Hematopoietic multipotent progenitor cell treated with erythropoietin and hydrocortisone succinate and interleukin-3 and kit ligand, for 8 days (in vitro differentiated cells): ENCODE measurements around the gene SLC38A10.

ENCODE experiments used
- DNase-seq: peaks from one replicate; pipeline ENCODE4 v3.0.0-alpha.2; 2015

Gene SLC38A10

DNA sequence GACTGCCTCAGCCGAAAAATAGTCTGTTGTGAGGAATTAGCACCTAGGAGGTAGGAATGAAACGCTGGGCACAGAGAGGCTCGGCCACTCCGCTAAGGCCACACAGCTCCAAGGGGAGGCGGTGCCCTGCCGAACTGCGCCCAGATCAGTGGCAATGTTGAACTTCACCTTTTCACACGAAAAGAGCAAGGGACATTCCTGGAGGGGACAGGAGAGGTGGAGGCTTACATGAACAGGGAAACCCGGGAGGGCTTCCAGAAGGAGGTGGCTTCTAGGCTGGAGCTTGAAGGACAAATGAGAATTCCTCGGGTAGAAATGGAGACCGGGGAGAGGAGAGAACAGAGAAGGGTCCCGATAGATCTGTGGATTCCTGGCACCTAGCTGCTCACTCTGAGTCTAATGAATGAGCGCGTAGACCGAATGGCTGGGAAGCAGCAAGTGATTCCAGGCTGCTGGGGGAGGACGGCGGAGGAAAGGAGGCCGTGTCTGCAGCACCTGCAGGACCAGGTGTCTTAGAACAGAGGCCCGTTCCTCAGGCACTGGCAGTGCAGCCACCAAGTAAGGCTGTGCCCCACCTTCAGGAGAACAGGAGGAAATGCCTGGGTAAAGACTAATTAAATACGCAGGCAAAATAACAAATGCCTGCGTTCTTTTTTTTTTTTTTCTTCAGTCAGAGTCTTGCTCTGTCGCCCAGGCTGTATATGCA, 722 bp upstream of the SLC38A10 start:
- peak; percentile 75 for DNase-seq

DNA sequence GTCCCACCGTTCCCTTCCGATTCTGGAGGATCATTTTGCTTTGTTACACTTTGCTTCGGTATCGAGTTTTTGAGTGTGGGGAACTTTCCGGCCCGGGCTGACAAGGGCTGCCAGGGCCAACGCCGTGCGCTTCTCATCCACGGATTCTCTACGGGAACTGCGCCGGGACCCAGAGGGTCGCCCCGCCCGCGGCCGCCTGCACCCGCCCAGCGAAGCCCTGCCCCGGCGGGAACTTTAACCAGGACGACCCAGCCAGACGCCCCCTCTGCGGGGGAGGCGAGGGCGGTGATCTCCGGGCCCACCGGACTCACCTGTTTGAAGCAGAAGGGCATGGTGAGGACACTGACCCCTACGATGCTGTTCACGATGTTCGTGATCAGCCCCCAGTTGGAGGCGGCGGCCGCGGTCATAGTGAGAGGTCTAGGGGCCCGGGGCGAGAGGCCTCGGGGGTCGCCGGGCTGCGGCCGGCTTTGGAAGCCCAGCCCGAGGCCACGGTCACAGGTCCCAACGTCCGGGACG, 536 bp downstream of the SLC38A10 start:
- peak; percentile 16 for DNase-seq

DNA sequence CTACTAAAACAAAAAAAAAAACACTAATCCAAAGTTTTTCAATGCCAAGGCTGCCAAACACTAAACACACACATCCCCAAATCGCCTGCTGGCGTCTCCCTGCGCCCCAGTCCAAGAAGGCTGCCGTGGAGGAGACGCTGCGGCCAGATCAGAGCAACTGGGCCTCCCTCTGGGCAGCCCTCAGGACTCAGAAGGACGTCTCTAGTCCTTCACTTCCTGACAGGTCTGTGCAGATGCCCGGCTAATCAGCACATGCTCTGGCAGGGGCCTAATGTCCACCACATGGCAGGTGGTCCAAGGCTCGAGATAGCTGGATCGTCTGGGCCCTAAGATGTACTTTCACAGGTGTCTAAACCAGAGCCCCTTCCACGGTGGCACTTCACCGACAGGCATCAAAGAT, 2.7 kb downstream of the SLC38A10 start:
- DNase-seq = no peak

DNA sequence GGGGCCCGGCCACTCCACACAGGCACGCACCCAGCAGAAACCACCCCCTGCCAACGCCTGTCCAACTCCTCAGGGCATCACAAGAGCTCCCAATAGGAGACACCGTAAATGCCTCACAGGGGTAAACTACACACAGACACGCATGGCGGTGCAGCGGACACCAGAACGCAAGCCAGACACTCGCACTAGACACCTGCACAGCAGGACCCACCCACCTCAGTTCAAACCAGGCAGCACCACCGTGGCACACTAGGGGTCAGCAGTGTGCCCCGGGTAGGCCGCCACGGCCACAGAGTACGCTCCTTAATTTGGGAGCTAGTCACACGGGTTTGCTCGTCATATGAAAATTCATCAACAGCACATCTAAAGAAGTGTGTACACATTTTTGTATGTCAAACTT, 3.4 kb downstream of the SLC38A10 start:
- DNase-seq = peak; percentile 63

DNA sequence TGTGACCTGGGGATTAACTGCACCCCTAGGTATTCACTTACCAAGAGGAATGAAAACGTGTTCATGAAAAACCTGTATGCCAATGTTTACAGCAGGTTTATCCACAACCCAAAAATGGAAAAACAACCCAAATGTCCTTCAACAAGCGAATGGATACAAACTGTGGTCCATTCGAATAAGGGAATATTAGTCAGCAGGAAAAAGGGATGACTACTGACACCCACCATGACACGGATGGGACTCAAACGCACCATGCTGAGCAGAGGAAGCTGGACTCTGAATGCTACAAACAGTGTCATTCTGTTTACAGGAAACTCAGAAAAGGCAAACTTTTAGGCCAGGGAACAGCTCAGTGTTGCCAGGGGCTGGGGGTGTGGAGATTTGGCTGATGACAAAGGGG, 4.9 kb downstream of the SLC38A10 start:
- no peak for DNase-seq

DNA sequence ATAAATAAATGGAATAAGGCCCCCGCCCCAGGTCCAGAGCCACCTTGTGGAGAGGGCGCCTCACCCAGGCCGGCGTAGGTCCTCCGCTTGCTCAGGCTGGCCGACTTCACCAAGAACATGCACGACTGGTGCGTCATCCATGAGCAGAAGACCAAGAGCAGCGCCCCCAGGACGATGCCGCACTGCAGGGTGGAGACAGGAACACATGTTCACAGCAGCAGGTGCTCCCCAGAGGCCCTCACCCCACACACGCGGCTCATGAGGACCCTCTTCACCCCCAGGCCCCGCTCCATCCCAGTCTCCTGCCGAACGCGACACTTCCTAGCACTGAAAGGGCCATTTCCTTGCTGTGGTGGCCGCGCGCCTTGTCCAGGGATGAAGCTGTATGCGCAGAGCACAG, 5.5 kb downstream of the SLC38A10 start:
- DNase-seq = no peak

DNA sequence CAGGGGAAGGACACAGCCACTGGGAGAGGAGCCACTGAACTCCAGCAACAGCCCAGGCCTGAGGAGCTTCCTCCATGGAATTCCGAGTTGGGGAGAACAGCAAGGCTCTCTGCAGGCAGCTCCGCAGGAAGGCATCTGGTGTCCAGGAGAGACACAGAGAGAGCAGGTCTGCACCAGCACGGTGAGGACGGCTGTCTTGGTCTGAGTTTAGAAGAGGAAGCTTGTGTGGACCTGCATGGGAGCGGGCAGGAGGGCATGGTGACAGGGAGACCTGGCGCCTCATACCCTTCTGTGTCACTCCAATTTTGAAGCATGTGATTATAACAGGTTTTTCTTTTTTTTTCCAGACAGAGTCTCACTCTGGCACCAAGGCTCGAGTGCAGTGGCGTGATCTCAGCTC, 6.4 kb downstream of the SLC38A10 start:
- DNase-seq = no peak

DNA sequence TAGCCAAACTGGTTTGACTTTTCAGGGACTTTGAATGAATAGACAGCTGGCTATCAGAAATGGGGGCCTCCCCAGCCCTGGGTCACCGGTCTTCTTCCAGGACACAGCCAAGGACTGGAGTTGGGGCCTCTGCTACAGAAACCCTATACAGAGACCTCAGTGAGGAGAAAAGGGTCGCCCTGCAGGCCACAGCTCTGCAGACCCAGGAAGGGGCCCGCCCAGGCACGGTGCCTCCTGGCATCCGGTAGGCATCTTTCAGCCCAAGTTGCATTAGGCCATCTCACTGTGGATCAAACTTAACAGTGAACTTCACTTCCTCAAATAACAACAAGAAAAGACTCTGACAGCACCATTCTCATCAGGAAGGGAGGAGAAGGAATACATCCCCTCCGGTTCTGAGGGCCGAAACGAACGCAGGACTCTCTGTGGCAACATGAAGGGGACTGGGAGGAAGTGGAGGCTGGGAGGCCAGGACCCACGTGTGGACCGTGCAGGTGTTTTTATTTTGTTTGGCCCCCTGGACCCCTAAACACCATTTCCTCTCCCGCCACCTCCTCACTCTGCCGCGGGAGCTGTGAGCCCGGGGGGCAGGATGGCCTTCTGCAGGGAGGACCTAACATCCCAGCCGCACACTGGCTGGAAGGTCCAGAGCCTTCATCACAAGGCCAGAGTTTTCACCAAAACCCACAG, 7.2 kb downstream of the SLC38A10 start:
- no peak for DNase-seq

DNA sequence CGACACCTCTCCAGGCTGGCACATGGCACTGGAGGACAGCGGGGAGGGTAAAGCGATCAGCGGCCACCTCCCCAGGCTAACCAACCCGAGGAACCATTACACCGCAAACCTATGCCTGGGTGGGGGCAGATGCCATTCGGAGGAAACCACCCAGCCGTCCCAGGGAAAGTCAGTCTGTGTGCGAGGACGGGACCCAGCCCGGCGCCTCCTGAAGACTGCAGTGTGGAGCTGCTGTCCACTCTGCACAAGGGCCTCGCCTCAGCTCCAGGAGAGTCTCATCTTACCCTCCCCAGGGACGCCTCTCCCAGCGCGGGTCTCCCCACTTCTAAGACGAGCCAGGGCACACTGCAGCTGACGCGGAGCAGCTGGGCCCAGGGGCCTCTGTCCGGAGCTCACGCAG, 8.0 kb downstream of the SLC38A10 start:
- no peak for DNase-seq

DNA sequence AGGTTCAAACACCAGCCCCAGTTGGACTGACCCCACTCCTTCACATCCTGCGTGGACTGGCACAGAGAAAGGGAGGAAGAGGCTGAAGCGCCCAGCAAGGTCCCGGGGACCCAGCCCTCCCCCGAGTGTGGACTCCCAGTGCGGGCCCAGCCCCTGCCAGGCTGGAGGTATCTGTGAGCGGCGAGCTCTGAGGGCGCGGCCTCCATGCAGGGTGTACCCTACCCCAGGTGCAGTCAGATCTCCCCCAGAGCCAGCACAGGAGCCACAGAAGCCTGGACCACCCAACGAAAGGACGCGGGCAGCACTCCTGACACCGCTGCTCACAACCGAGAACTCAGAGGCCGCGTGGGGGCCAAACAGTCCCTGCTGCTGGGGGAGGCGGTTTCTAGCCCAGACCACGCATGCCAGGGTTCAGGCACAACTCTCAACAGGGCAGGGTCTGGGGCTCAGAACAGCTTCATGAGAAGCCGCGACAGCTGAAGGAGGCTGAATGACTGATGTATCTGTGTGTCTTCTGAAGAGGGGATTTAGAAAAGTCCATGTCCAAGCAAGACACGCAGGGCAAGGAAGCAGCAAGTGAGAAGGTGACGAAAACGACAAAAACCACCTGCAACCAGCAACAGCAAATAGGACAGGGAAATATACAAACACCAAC, 8.5 kb downstream of the SLC38A10 start:
- no peak for DNase-seq

DNA sequence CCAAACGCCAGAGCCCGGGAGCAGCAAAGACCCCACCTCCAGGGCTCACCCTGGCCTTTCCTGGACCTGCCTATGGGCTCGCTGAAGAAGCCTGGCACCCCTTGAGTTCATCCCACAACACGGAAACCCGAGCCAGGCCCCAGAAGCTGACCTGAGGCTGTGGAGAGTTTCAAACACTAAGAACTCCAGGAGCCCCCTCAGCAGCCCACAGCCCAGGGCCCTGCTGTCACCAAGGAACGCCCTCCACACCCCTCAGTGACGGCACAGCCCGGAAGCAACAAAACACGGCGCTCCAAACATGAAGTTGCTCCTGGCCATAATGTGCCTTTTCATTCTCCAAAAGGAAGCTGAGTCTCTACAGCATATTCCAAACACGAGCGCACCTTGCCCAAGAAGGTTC, 9.2 kb downstream of the SLC38A10 start:
- no peak for DNase-seq

DNA sequence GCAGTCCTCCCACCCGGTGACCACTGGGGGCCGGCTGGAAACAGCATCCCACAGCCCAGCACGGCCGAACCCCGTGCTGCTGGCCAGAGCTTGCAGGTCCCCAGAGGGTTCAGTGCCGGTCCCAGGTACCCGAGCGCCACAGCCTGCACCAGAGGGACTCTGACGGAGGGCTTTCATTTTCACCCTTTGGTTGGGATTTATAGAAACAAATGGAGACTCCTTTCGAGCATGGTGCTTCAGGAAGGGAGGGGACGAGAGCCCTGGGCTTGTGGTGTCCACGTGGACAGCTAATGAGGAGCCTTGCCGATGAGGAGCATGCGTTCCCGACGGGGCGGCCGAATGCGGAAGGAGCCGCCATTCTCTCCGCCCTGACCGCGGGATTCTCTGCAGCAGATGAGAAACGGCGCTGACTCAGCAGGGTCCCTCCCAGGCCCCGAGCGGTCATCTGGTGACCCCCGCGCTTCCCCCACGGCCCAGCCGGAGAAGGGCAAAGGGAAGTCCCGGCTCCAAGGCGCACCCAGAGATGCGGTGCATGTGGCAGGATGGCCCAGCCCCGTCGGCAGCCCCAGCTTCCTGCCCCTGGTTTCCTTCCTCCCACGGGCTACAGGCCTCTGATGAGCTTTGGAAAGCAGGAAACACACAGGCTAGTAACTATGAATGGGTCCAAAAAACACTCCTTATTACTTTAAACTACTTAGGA, 9.8 kb downstream of the SLC38A10 start:
- DNase-seq = peak; percentile 49

DNA sequence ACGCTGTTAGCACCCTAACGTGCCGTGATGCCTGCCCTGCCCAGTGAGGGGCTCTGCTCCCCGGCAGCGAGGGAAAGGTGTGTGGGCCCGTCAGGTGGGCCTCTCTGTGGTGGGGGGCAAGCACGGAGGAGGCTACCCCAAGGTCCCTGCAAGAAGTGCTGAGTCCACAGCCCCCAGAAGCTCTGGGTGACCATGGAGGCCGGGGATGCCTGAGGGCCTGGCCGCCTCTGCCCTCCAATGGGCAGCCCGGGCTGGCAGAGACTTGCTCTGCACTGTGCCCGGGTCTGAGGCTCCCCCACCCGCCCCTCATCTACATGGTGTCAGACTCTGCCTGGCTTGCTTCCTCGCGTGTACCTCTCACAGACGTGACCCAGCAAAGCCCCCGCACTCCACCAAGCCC, 12.2 kb downstream of the SLC38A10 start:
- no peak for DNase-seq

DNA sequence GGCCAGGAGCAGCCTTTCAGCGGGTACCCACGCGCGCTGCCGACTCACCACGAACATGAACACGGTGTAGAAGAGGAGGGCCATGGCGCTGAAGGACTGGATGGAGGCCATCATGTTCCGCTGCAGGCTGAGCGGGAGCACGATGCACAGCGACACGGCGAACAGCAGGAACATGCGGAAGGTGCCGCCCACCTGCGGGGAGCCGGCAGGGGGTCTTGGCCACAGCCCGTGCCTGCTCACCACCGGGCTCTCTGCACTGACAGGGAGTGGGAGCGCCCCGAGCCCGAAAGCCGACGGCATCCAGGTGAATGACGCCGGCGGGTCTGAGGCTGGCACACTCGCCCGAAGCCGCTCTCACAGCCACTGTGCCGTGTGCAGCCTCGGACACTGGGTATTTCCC, 13.0 kb downstream of the SLC38A10 start:
- no peak for DNase-seq

DNA sequence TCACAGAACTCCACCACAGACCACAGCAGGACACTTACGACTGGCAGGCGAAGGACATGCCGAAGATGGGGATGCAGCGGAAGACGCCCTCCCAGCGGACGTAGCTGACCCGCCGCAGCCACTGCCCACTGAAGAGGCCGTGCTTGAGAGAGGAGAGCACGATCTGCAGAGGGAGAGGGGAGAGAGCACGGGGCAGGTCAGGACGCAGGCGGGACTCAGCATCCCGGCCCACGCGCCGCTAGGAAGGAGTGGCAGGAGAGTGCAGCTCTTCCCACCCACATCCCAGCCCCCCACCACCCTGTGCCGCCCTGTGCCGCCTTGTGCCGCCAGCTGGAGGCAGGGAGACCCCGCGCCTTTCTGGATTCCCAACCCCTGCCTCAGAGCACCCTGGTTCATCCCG, 14.5 kb downstream of the SLC38A10 start:
- no peak for DNase-seq

DNA sequence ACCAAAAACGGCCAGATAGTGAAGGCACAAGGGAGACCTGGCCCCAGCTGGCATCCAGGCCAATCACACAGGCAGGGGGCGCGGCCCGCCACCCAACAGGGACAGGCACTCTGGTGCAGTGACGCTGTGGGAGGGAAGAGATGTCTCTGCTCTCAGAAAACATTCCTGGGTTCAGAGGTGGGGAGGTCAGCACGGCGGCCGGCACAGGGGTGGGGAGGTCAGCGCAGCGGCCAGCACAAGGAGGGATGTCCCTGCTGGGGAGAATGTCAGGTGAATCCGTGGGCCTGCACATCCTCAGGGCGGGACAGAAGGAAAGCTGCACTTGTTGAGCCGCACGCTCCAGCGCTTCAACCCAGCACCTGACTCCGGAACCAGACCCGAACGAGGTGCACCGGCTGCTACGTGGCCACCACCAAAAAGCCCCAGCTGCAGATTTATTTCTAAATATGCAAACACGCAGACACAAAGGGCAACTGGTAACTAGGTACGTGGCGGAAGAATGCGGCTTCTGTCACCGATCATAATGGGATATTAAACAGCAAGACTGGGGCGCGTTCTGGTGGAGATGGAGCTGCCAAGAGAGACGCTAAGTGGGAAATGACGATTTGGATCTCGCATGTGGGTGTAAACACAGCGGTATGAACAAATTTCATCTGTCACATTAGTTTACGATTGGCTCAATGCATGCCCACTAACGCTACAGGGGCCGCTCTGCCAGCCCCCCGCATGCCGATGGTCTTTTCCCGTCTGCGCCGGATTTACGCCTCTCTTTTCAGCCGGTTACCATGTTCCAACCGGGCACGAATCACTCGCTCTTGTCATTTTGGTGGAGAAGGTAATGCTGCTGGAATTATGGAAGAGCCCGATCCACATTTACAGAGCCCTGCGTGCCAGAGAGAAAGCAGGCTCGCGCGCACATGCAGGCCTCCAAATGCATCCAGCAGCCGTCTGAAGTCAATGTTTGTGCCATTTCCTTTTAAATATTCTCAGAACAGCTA, 15.5 kb downstream of the SLC38A10 start:
- no peak for DNase-seq

DNA sequence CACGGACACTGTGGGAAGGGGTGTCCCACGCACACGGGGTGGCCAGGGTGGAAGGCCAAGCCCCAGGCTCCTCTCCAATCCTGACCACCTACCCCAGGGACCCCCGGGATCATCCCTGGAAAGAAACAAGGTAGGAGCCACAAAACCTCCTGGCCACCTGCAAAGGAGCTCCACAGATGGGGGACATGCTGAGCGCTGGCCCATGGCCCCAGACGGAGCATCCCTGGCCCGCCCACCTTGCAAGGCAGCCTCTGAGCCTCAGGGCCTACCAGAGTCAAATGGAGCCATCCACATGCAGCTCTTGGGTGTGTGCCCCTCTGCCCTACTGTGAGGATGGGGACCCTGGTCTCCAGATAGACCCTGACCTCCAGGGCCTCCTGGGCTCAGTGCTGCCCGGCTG, 16.3 kb downstream of the SLC38A10 start:
- DNase-seq = no peak

DNA sequence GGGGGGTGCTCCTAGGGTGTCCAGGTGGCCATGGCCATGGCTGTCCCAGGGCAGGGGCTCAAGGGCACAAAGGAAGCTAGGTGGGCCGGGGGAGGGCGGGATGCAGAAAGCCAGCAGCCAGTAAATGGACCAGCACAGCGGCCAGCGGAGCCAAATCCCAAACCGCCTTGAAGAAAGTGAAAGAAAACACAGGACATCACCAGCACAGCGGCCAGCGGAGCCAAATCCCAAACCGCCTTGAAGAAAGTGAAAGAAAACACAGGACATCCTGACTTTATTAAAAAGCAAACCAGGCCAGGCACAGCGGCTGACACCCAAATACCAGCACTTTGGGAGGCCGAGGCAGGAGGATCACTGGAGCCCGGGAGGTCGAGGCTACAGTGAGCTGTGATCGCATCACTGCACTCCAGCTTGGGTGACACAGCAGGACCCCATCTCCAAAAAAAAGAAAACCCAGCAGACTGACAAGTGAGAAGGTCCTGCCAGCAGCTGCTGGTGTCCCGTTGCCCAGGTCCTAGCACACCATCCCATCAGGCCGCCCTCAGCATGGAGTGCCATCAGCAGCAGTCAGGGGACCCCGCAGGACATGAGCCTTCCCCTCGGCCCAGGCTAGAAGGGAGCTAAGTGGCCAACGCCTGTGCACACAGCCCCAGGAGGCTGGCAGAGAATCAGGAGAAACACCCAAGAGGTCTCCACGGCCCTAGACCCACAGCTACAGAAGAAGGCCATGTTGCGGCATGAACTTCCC, 17.0 kb downstream of the SLC38A10 start:
- no peak for DNase-seq

DNA sequence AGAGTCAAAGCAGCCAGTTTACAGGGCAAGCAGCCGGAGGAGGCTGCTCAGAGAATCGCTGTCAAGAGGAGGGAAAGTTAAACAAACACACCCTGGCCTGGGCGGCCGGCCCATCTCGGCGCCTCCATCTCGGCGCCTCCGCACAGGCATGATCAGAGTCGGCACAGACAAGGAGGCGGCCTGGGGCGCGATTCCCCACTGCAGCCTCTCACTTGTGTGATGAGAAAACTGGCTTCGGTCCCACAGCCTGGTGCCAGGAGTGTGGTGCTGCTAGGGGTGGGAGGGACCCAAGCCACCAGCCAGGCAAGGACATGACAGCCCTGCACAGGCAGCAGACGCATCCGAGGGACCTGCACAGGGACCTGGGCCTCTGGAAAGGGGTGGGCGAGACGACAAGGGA, 17.7 kb downstream of the SLC38A10 start:
- DNase-seq = no peak

DNA sequence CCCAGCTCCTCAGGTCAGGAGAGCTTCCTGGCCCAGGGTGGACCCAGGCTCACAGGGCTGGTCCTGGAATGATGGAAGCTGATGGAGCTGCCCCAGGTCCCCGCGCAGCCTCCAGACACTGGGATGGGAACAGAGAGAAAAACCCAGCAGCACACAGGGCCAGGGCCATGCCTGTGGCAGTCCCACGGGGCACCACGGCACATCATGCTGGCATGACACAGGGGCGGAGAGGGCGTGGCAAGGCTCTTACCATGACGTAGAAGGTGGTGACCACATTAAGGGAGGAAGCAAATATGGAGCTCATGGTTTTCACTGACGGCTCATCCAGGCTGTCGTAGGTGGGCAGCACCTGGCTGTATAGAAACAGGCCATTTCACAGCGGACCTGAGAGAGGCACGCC, 18.3 kb downstream of the SLC38A10 start:
- no peak for DNase-seq

DNA sequence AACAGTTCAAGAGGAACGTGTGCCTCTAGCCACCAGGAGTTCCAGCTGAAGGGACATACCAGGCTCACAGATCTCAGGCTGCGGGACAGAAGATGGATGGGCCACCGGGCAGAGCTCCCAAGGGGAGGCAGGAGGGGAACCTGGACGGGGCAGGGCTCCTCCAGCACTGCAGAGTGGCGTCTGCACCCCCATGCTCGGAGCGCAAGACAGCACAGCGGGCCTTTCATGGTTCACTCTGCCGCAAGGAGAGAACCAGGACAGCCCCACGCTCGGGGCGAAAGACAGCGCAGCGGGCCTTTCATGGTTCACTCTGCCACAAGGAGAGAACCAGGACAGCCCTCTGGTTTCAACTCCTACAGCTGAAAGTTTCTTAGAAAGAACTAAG, 20.6 kb downstream of the SLC38A10 start:
- no peak for DNase-seq
